HL-60/S4 (cell line): ENCODE measurements around the gene RBKS.

Source experiments
- in situ Hi-C: fragments of 300-500 bp; cut with MboI; formaldehyde crosslinking; loops from 2 replicates; pipeline ENCODE4 v1.14.3; 2022; ENCODE audit warnings: low sequenced_read_pairs

RBKS gene

GRCh38 chr2:27838502-27838901, 51.7 kb downstream of the RBKS start:
- in situ Hi-C loops: no loop called here

- in situ Hi-C loops: no loop called here
Observed at GRCh38 chr2:27833931-27834330, 56.3 kb downstream of the RBKS start.

- in situ Hi-C loops: no loop called here
Observed at GRCh38 chr2:27832396-27832795, 57.8 kb downstream of the RBKS start.

GRCh38 chr2:27831279-27832050, 58.7 kb downstream of the RBKS start:
- in situ Hi-C loops: no loop called here

GRCh38 chr2:27830656-27831055, 59.5 kb downstream of the RBKS start:
- in situ Hi-C loops: no loop called here

- in situ Hi-C loops: no loop called here
Observed at GRCh38 chr2:27829791-27830190, 60.4 kb downstream of the RBKS start.

- in situ Hi-C loops: no loop called here
Observed at GRCh38 chr2:27828305-27828704, 61.9 kb downstream of the RBKS start.

- in situ Hi-C loops: no loop called here
Observed at GRCh38 chr2:27824401-27824800, 65.8 kb downstream of the RBKS start.

GRCh38 chr2:27823569-27823968, 66.6 kb downstream of the RBKS start:
- in situ Hi-C loops: no loop called here

GRCh38 chr2:27823135-27823534, 67.1 kb downstream of the RBKS start:
- in situ Hi-C loops: no loop called here

- in situ Hi-C loops: no loop called here
Observed at GRCh38 chr2:27822049-27822448, 68.1 kb downstream of the RBKS start.

- in situ Hi-C loops: no loop called here
Observed at GRCh38 chr2:27815860-27816438, 74.2 kb downstream of the RBKS start.

GRCh38 chr2:27814758-27815157, 75.4 kb downstream of the RBKS start:
- in situ Hi-C loops: no loop called here

- in situ Hi-C loops: no loop called here
Observed at GRCh38 chr2:27811768-27812167, 78.4 kb downstream of the RBKS start.

- in situ Hi-C loops: no loop called here
Observed at GRCh38 chr2:27810455-27810854, 79.7 kb downstream of the RBKS start.

- in situ Hi-C loops: no loop called here
Observed at GRCh38 chr2:27809761-27810241, 80.4 kb downstream of the RBKS start.

GRCh38 chr2:27808984-27809383, 81.2 kb downstream of the RBKS start:
- in situ Hi-C loops: no loop called here

GRCh38 chr2:27808418-27808817, 81.8 kb downstream of the RBKS start:
- in situ Hi-C loops: no loop called here

- in situ Hi-C loops: no loop called here
Observed at GRCh38 chr2:27807476-27807875, 82.7 kb downstream of the RBKS start.

- in situ Hi-C loops: no loop called here
Observed at GRCh38 chr2:27806311-27807059, 83.7 kb downstream of the RBKS start.

GRCh38 chr2:27805180-27805579, 85.0 kb downstream of the RBKS start:
- in situ Hi-C loops: no loop called here

- in situ Hi-C loops: no loop called here
Observed at GRCh38 chr2:27804146-27804545, 86.0 kb downstream of the RBKS start.
